Measurements from ENCODE around the gene RNF4.

RNF4 gene

GRCh38 chr4:2423066-2423465 is 45.8 kb upstream of the RNF4 start:
- no peaks in the 10 kb centered on the region for H3F3A ChIP-seq (ENCODE audit: insufficient read depth, low read length)
- H3K9me2 ChIP-seq (ENCODE audit: low read depth, low read length): no peaks in the 10 kb centered on the region
- no peaks in the 10 kb centered on the region for H4K20me1 ChIP-seq (ENCODE audit: insufficient read depth, low read length)
- no peak overlapping the region for H2AFZ ChIP-seq (ENCODE audit: low read length)
- H3K9me3 ChIP-seq (ENCODE audit: low read length): no peaks in the 10 kb centered on the region
- peaks cover 7% of the 10 kb centered on the region for H3K4me1 ChIP-seq (ENCODE audit: insufficient read depth, low read length, severe bottlenecking)
- TF ChIP-seq CTCF (IDR thresholded peaks at IDR 0.05; ENCODE audit: low read length) (no peak), EZH2 (IDR thresholded peaks at IDR 0.05; ENCODE audit: borderline replicate concordance, low read length) (no peak)
- no peak overlapping the region for H3K4me2 ChIP-seq (ENCODE audit: low read length)
- H3K27me3 ChIP-seq (ENCODE audit: insufficient read depth, low read length): no peaks in the 10 kb centered on the region
- no peak overlapping the region for H3K27ac ChIP-seq (ENCODE audit: low read depth, low read length, poor library complexity, severe bottlenecking)
- no peaks in the 10 kb centered on the region for H3K36me3 ChIP-seq (ENCODE audit: insufficient read depth, low read length)
- no peaks in the 10 kb centered on the region for H3K79me2 ChIP-seq (ENCODE audit: insufficient read depth, low read length)
- no peak overlapping the region for H3K4me3 ChIP-seq (ENCODE audit: low read depth, low read length, poor library complexity, severe bottlenecking)
- no peak overlapping the region for H3K9ac ChIP-seq (ENCODE audit: low read length)

- Histone ChIP-seq H3K27ac (ENCODE audit: low read depth, low read length, poor library complexity, severe bottlenecking) (no peak overlapping the region), H3K9me3 (ENCODE audit: low read length) (no peaks in the 10 kb centered on the region), H3K4me3 (ENCODE audit: low read depth, low read length, poor library complexity, severe bottlenecking) (no peak overlapping the region), H3K79me2 (ENCODE audit: insufficient read depth, low read length) (no peaks in the 10 kb centered on the region), H3K36me3 (ENCODE audit: insufficient read depth, low read length) (no peaks in the 10 kb centered on the region), H3K4me1 (ENCODE audit: insufficient read depth, low read length, severe bottlenecking) (peaks cover 7% of the 10 kb centered on the region), H3K9me2 (ENCODE audit: low read depth, low read length) (no peaks in the 10 kb centered on the region), H3K9ac (ENCODE audit: low read length) (no peak overlapping the region), H4K20me1 (ENCODE audit: insufficient read depth, low read length) (no peaks in the 10 kb centered on the region), H3K27me3 (ENCODE audit: insufficient read depth, low read length) (no peaks in the 10 kb centered on the region), H3F3A (ENCODE audit: insufficient read depth, low read length) (no peaks in the 10 kb centered on the region), H3K4me2 (ENCODE audit: low read length) (no peak overlapping the region), H2AFZ (ENCODE audit: low read length) (no peak overlapping the region)
- TF ChIP-seq CTCF (IDR thresholded peaks at IDR 0.05; ENCODE audit: low read length): no peak
- no peak for TF ChIP-seq EZH2 (IDR thresholded peaks at IDR 0.05; ENCODE audit: borderline replicate concordance, low read length)
Measured at GRCh38 chr4:2423695-2424094, 45.2 kb upstream of the RNF4 start.

GRCh38 chr4:2424581-2424980 is 44.3 kb upstream of the RNF4 start:
- Histone ChIP-seq H3K36me3 (ENCODE audit: insufficient read depth, low read length) (no peaks in the 10 kb centered on the region), H3K9ac (ENCODE audit: low read length) (no peak overlapping the region), H3K4me3 (ENCODE audit: low read depth, low read length, poor library complexity, severe bottlenecking) (no peak overlapping the region), H2AFZ (ENCODE audit: low read length) (no peak overlapping the region), H3K4me1 (ENCODE audit: insufficient read depth, low read length, severe bottlenecking) (no peaks in the 10 kb centered on the region), H3K79me2 (ENCODE audit: insufficient read depth, low read length) (no peaks in the 10 kb centered on the region), H3K27ac (ENCODE audit: low read depth, low read length, poor library complexity, severe bottlenecking) (no peak overlapping the region), H3K9me3 (ENCODE audit: low read length) (no peaks in the 10 kb centered on the region), H3K9me2 (ENCODE audit: low read depth, low read length) (no peaks in the 10 kb centered on the region), H4K20me1 (ENCODE audit: insufficient read depth, low read length) (no peaks in the 10 kb centered on the region), H3K27me3 (ENCODE audit: insufficient read depth, low read length) (no peaks in the 10 kb centered on the region), H3F3A (ENCODE audit: insufficient read depth, low read length) (no peaks in the 10 kb centered on the region), H3K4me2 (ENCODE audit: low read length) (no peak overlapping the region)
- no peak for TF ChIP-seq CTCF (IDR thresholded peaks at IDR 0.05; ENCODE audit: low read length)
- TF ChIP-seq EZH2 (IDR thresholded peaks at IDR 0.05; ENCODE audit: borderline replicate concordance, low read length): no peak
